MM.1S (cell line): ENCODE results near the gene S100B.

ENCODE experiments used
- DNase-seq: peaks from one replicate; pipeline ENCODE4 v3.0.0-alpha.2; 2015
- H2AFZ ChIP-seq: fragments of 300-600 bp; sonication (generic); 2 replicates; pipeline ENCODE4 v1.6.0; 2016; ENCODE audit warnings: antibody characterized with exemption, low read length
- H3F3A ChIP-seq: fragments of 300-600 bp; sonication (generic); 2 replicates; pipeline ENCODE4 v1.6.1; 2016; ENCODE audit warnings: mild to moderate bottlenecking, antibody characterized with exemption, low read length, moderate library complexity, mixed read lengths; ENCODE audit not compliant: insufficient read depth
- H3K27ac ChIP-seq: fragments of 300-600 bp; sonication (generic); 2 replicates; pipeline ENCODE4 v1.5.1; 2016; ENCODE audit warnings: mild to moderate bottlenecking, low read length
- H3K27me3 ChIP-seq: fragments of 300-600 bp; sonication (generic); replicated peaks from 2 replicates; pipeline ENCODE4 v1.6.0; 2016; ENCODE audit warnings: low read length; ENCODE audit not compliant: insufficient read depth
- H3K36me3 ChIP-seq: fragments of 300-600 bp; sonication (generic); replicated peaks from 2 replicates; pipeline ENCODE4 v1.6.1; 2016; ENCODE audit warnings: mild to moderate bottlenecking, low read length, mixed read lengths; ENCODE audit not compliant: insufficient read depth
- H3K4me1 ChIP-seq: fragments of 300-600 bp; sonication (generic); 2 replicates; pipeline ENCODE4 v1.6.1; 2016; ENCODE audit warnings: low read length, mixed read lengths
- H3K4me2 ChIP-seq: fragments of 300-600 bp; sonication (generic); 2 replicates; pipeline ENCODE4 v1.6.0; 2016; ENCODE audit warnings: low read depth, low read length
- H3K4me3 ChIP-seq: fragments of 300-600 bp; sonication (generic); 2 replicates; pipeline ENCODE4 v1.5.1; 2016; ENCODE audit warnings: low read length, mixed read lengths
- H3K79me2 ChIP-seq: fragments of 300-600 bp; sonication (generic); 2 replicates; pipeline ENCODE4 v1.6.1; 2016; ENCODE audit warnings: mixed run types, low read length, mixed read lengths
- H3K9ac ChIP-seq: fragments of 300-600 bp; sonication (generic); 2 replicates; pipeline ENCODE4 v1.6.1; 2016; ENCODE audit warnings: low read length, mixed read lengths
- H3K9me2 ChIP-seq: fragments of 300-600 bp; sonication (generic); replicated peaks from 2 replicates; pipeline ENCODE4 v1.6.1; 2016; ENCODE audit warnings: mild to moderate bottlenecking, low read length, mixed read lengths; ENCODE audit not compliant: insufficient read depth
- H3K9me3 ChIP-seq: fragments of 300-600 bp; sonication (generic); replicated peaks from 2 replicates; pipeline ENCODE4 v1.6.1; 2016; ENCODE audit warnings: mild to moderate bottlenecking, low read length, mixed read lengths; ENCODE audit not compliant: insufficient read depth
- H4K20me1 ChIP-seq: fragments of 300-600 bp; sonication (generic); 2 replicates; pipeline ENCODE4 v1.6.1; 2016; ENCODE audit warnings: mild to moderate bottlenecking, low read length, moderate library complexity, mixed read lengths; ENCODE audit not compliant: insufficient read depth
- EZH2 ChIP-seq: fragments of 300-600 bp; sonication (generic); optimal IDR thresholded peaks from 2 replicates; pipeline ENCODE3; 2017; ENCODE audit warnings: low read depth, mild to moderate bottlenecking, antibody characterized with exemption, low read length, mixed read lengths
- EZH2phosphoT487 ChIP-seq: fragments of 300-600 bp; sonication (generic); IDR thresholded peaks from 2 replicates; pipeline ENCODE4 v1.6.1; 2018; ENCODE audit warnings: antibody characterized with exemption, low read length
- TF ChIP-seq, protein P1 (sequence below): fragments of 300-600 bp; sonication (generic); IDR thresholded peaks from 2 replicates; pipeline ENCODE4 v1.5.1; 2016; ENCODE audit warnings: antibody characterized with exemption, low read length, mixed read lengths

S100B gene

DNA sequence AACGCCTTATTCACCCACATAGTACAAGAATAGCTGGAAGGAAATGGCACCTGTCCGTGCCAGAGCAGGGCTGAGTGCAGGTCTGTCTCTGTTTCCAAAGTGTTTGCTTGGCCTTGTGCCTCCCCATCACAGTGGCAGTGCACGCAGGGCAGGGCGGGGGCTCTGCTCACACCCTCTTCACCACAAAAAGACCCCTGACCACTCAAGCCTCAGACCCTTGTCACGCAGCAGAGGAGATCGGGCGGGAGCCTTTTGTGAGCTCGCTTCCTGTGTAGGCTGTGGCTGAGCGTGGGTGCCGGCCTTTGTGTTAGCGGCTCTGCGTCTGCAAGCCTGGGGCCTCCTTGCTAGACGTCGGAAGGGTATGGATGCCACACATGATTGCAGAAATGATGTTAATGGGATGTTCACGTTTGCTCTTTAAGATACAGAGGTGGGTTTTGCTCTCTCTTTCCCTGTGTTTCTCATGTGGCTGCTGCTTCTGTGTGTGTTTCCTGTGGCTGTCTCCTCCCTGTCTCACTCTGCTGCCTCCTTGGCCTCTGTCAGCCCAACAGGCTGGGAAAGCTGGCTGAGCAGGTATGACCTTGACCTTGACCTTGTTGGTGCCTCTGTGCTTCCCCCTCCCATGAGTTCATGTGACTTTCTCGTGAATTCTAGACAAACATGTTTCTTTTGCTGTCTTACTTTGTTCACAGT, 45.4 kb downstream of the S100B start:
- no peaks in the 10 kb centered on the region for H3F3A ChIP-seq
- no peak overlapping the region for H3K27ac ChIP-seq
- H2AFZ ChIP-seq = no peak overlapping the region
- H3K4me2 ChIP-seq = no peak overlapping the region
- no peak overlapping the region for H3K4me3 ChIP-seq
- no peaks in the 10 kb centered on the region for H3K9me3 ChIP-seq
- H4K20me1 ChIP-seq = no peaks in the 10 kb centered on the region
- no peaks in the 10 kb centered on the region for H3K9me2 ChIP-seq
- TF ChIP-seq EZH2 (no peak), EZH2phosphoT487 (no peak)
- TF ChIP-seq, protein P1, sequence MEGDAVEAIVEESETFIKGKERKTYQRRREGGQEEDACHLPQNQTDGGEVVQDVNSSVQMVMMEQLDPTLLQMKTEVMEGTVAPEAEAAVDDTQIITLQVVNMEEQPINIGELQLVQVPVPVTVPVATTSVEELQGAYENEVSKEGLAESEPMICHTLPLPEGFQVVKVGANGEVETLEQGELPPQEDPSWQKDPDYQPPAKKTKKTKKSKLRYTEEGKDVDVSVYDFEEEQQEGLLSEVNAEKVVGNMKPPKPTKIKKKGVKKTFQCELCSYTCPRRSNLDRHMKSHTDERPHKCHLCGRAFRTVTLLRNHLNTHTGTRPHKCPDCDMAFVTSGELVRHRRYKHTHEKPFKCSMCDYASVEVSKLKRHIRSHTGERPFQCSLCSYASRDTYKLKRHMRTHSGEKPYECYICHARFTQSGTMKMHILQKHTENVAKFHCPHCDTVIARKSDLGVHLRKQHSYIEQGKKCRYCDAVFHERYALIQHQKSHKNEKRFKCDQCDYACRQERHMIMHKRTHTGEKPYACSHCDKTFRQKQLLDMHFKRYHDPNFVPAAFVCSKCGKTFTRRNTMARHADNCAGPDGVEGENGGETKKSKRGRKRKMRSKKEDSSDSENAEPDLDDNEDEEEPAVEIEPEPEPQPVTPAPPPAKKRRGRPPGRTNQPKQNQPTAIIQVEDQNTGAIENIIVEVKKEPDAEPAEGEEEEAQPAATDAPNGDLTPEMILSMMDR = no peak
- no peaks in the 10 kb centered on the region for H3K27me3 ChIP-seq
- no peaks in the 10 kb centered on the region for H3K79me2 ChIP-seq
- no peak for DNase-seq
- H3K4me1 ChIP-seq = no peaks in the 10 kb centered on the region
- no peak overlapping the region for H3K9ac ChIP-seq
- H3K36me3 ChIP-seq = no peaks in the 10 kb centered on the region

DNA sequence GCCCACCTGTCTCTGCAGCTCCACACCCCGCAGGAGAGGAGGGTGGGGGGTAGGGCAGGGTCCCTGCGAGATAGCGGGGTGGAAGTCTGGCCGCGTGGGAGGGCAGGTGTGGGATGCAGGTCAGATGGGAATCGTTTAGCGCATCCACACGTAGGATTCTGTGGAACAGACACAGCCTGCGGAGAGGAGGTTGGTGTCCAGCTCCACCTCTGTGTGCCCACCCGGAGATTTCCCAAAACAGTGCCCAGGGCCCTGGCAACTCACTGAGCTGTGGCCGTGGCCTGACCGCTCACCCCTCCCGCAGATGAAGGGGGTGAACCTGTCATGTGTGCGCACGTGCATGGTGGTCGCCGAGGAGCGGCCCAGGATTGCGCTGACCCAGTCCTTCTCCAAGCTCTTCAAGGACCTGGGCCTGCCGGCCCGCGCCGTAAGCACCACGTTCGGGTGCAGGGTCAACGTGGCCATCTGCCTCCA, 46.9 kb downstream of the S100B start:
- no peaks in the 10 kb centered on the region for H3F3A ChIP-seq
- no peaks in the 10 kb centered on the region for H4K20me1 ChIP-seq
- no peaks in the 10 kb centered on the region for H3K27me3 ChIP-seq
- H3K79me2 ChIP-seq = no peaks in the 10 kb centered on the region
- no peak overlapping the region for H3K27ac ChIP-seq
- TF ChIP-seq EZH2 = no peak
- no peak for TF ChIP-seq EZH2phosphoT487
- TF ChIP-seq, protein P1 = no peak
- no peaks in the 10 kb centered on the region for H3K9me3 ChIP-seq
- DNase-seq = no peak
- H2AFZ ChIP-seq = no peak overlapping the region
- no peak overlapping the region for H3K4me3 ChIP-seq
- no peaks in the 10 kb centered on the region for H3K36me3 ChIP-seq
- H3K9ac ChIP-seq = no peak overlapping the region
- no peak overlapping the region for H3K4me2 ChIP-seq
- H3K9me2 ChIP-seq = no peaks in the 10 kb centered on the region
- H3K4me1 ChIP-seq = no peaks in the 10 kb centered on the region

GRCh38 chr21:46557469-46557868, 47.4 kb downstream of the S100B start:
- Histone ChIP-seq H3K9me3 (no peaks in the 10 kb centered on the region), H4K20me1 (no peaks in the 10 kb centered on the region), H3K27ac (no peak overlapping the region), H3F3A (no peaks in the 10 kb centered on the region), H3K79me2 (no peaks in the 10 kb centered on the region), H3K4me3 (no peak overlapping the region), H2AFZ (no peak overlapping the region), H3K36me3 (no peaks in the 10 kb centered on the region), H3K4me1 (no peaks in the 10 kb centered on the region), H3K9me2 (no peaks in the 10 kb centered on the region), H3K4me2 (no peak overlapping the region), H3K9ac (no peak overlapping the region), H3K27me3 (no peaks in the 10 kb centered on the region)
- TF ChIP-seq EZH2phosphoT487 = no peak
- TF ChIP-seq, protein P1 = no peak
- TF ChIP-seq EZH2 = no peak
- DNase-seq = no peak
